ENCODE measurements around the gene EDAR.
A peak's percentile ranks its signal among the peaks of the same experiment; 100 is the strongest.

Gene EDAR

DNA sequence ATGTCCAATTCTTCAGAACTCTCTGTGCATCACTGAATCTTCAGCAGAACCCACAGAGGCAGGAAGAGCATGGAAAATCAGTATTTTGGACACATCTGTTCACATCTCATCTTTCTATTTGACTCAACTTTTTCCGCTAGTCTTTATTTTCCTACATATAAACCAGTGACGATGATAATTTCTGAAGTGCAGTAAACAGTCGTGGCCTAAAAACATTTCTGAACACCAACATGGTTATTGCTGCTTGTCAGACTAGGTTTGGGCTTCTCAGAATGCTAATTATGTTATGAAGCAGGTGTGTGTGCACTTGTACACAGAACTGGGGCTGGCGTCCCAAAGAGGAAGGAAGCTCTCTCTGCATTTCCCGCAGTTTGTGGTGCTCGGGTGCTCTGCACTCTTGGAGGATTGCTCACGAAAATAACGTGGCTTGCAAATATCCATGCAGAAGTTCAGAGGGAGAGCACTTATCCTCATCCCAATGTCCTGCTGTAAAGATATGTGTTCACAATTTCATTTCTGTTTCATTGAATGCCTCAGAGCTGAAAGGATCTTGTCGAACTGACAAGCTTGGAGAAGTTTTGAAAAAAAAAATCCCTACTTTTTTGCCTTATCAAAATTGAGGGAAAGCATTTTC is 50.8 kb downstream of the EDAR start:
- no peak for DNase-seq

DNA sequence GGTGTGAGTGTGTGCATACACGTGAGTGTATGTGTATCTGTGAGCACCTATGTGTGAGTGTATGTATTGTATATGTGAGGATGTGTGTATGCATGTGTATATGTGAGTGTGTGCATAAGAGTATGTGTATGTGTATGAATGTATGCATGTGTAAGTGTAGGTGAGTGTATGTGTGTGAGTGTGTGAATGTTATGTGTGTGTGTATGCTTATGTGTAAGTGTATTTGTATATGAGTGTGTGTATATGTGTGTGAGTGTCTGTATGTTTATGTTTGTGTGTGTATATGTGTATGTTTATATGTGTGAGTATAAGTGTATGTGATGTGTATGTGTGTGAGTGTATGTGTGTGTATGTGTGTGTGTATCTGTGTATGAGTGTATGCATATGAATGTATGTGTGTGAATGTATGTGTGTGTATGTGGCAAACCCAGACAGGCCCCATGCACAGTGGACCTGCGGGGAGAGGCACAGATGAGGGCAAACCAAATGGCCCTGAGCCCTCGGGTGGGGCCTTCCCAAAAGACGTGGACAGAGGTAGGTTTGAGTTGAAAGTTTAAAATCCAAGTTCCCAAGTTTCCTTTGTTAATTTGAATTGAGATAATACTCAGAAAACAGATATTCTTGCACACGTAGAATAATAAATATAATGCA is 51.5 kb downstream of the EDAR start:
- DNase-seq, result no peak

DNA sequence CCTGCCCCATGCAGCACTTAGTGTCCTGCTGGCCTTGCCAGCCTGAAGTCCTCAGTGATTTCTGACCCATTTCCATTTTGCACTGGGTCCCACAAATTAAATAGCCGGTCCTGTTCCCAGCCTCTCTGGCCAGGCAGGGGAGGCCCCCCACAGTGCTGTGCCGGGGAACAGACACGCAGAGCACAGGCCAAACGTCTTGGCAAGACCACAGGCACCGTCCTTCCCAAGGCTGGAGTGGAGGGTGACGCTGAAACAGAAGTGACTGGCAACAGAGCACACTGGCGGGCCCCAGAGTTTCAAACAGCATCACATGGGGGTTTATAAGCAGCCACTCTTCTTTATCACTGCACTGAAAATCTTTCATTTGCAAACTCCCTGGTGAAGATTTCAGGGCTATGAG is 52.2 kb downstream of the EDAR start:
- no peak for DNase-seq

DNA sequence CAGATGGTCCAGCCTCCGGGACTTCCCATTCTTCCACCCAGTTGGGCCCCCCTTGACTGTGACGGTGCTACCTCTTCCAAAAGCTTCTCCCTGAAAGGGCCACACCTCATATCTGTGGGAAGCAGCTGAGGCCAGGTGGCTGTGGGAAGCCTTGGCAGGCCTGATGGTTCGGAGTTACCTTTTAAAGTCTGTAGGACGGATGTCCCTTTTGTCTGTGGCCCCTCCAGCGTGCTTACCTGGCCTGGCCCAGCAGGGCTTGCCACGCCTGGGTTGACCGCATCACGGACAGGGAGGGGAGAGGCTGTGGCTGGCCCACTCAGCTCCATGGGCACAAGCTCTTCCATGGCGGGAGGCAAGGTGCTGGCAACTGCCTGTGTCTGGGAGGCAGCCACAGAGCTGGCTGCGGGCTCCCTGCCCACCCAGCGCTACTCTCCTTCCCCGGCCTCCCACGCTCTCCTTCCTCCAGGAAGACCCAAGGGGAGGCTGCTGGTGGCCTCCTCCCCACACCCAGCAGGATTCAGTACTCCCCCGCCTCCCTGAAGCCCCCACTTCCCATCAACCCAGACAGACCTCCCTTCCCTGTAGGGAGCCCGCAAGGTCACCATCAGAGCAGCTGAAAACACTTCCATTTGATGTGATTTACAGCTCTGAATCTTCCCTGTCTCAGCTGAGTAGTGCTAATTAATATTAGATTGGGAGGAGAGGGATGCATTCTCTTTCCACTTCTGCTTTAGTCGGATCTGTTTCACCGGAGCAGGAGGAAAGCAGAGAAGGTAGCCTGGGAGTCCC is 52.8 kb downstream of the EDAR start:
- DNase-seq, result no peak

DNA sequence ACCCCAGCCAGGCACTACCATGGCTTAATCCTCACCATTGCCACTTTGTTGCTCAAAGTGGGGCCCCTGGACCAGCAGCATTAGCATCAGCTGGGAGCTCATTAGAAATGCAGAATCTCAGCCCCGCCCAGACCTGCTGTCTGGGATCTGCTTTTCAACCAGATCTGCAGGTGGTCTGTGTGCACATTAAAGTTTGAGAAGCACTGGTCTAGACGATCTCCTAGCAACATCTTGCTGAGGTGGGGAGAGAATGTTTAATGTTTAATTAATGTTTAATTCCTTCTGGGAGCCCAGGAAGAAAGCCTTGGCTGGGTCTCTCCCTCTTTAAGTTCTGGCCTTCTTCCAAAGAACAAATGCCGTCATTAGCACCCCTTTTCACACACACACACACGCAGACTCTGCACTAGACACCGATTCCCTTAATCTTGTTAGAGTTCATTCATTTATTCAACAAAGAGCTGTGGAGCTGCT is 53.7 kb downstream of the EDAR start:
- DNase-seq, result no peak

DNA sequence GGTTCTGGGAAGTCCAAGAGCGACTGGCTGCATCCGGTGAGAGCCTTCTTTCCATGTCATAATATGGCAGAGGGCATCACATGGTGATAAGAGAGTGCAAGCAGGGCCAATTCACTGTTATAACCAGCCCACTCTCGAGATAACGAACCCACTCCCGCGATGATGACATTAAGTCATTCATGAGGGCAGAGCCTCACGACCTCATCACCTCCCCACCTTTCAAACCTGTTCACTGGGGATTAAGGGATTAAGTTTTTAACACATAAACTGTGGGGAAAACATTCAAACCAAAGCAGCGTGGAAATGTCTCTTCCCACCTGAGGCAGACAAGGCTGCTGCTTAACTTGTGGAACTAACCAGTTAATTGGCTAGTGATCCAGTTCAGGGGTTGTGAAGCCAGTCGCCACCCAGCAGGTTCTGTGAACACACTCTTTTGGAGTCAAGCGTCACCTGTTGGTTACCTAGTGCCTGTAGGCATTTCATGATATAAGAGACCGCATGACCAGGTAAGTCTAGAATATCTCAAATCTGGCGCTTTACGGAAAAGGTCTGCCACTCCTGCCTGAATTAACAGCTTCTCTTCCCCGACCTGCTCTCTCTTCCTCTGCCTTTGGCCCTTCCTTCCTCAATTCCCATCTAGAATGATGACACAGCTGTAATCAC is 54.3 kb downstream of the EDAR start:
- DNase-seq, result no peak

DNA sequence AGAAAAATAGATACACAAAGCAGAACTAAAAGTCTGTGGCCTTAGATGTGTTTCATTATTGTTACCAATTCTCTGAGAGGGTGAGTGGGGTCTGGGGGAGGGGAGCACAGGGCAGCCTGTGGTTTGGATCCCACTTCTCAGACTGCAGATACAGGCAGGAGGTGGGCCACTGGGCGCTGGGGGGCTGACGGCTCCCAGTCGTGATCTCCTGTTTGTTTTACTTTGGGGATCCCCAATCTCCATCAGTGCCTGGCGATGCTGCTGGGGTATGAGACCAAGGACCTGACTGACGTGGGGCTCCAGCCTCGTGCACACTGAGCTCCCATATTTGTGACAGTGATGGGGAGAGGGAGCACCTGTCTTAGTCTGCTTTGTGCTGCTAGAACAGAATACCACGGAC is 54.9 kb downstream of the EDAR start:
- no peak for DNase-seq

DNA sequence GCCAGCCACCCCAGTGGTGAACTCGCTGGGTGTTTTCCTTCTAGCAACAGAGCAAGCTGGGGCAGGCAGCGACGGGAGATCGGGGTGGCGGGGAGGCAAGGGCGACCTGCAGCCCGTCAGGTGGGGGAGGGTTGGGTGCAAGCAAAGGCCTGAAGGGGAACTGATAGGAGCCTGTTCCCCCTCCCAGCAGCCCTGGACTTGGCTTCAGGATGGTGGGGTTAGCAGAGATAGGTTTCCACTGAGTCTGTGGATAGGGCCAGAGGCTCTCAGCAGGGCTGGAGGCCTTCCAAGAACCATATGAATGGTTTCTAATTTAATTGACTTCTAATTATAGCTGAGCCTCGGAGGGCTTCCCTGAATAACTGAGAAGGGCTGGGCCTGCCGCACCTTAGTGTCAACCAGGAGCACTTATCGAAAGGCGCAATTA is 55.3 kb downstream of the EDAR start:
- no peak for DNase-seq

DNA sequence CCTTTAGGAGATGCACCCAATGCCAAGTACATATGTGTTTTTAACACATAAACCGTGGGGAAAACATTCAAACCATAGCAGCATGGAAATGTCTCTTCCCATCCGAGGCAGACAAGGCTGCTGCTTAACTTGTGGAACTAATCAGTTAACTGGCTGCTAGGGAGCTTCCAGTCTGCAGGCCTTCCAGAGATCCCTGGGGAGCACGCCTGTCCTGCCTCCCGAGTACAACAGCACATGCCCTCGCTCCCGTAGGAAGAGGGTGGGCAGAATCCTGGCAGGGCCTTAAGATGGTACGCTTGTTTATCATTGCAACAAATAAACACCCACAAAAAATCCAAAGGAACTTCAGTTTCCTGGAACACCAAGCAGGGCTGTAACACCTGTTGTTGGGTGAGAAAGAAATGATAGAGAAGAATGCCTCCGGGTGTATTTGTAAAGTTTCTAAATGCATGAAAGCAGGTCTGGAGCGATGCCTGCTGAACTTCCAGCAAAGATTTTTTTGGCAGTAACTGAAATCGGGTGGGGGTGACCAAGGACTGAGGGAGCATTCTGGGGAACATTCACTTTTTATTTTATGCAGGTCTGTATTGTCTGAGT is 56.2 kb downstream of the EDAR start:
- no peak for DNase-seq

DNA sequence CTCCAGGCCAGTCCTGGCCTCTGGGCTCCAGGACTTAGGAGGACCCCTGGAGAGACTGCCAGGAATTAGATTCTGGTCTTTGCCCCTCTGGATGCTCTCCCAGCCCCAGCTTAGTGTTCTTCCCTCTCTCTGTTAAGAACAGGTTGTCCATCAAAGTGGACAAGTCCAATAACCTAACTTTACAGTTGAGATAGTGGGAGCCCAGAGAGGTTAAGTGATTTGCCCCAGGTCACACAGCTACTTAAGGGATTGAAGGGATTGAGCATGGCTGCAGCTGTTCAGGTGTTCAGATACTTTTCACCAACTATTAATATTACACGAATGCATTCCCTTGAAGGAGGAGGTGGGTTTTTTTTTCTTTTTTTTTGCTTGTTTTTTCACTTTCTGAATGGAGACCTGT is 57.6 kb downstream of the EDAR start:
- DNase-seq, result no peak

DNA sequence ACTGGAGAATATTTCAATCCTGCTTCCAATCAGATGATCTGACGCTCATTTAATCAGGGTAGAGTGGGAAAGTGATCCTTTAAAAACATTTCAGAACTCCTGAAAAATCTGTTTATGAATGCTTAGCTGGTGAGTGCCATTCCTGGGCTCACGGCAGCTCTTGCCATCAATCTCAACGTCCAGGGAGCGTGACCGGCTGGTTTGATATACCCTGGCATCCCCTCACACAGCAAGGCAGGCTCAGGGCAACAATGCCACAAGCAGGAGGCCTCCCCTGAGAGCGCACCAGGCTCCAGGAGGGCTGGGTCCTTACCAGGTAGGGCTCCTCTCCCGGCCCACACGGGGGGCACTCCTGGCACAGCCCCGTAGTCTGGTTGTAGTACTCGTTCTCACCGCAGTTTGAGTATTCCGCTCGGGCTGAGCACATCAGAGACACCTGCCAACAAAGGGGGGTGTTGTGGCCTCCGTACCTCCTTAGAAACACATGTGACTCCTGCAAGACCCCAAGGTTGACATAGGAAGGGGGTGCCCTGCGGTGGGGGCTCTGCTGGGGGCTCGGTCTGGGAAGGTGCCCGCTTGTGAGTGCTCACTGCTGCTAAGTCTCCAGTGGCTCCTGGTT is 59.1 kb downstream of the EDAR start:
- no peak for DNase-seq

DNA sequence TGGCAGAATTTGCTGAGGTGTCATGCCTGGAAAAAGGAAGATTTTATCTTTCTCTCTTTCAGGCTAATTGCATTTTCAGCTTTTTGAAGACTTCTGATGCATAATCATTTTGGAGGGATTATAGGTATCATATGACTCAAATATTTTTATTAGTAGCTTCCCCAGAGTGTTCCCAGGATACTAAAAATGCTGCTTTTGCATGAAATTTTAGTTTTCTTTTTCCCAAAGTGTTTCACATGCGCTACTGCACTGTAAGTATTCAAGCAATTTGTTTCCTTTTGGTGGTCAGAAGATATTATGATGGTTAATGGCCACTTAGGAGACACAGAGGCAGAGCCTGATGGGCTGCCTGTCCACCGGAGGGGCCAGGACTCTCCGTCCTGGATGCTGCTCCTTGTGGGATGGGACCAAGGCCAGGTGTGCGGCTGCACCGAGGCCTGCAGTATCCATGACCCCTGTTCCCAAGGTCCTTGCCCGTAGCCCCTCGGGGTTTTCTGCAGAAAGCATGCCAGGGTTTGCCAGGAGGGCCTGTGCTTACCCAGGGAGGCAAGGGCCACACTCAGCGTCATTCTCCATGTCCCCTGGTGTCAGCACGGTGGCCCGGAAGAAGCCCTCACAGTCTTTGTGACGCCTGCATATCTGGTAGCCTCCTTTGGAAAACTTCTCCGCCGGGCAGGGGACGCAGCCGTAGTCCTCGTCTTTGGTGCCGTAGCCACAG is 60.2 kb downstream of the EDAR start:
- DNase-seq, result no peak

DNA sequence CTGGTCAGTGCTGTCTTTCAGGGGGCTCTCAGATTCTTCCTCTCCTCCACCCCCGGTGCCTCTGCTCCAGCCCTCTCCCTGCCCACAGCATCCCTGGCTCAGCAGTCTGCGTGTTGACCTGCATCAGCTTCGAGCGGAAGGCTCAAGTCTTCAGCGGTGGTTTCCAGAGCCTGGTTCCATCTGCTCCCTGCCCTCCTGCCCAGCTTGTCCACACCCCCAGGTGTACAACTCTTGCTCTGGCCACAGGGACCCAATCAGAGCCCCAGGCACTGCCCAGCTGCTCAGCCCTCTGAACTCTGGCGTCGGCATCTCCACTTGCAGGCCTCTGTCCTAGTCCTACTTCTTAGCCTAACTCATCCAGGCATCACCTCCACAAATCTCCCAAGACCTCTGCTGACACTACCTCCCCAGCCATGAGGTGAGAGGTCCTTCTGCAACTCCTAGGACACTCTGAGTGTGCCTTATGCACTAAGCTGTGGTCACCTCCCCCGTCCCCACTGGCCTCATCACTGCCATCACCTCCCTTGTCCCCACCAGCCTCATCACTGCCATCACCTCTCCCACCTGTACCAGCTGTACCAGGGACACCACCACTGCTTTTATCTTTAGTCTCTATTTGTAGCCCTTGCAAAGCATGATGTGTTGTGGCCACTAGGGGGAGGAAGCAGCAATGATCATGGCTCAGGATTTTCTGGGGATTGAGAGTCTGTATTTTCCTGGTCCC is 60.9 kb downstream of the EDAR start:
- peak; percentile 7 for DNase-seq

DNA sequence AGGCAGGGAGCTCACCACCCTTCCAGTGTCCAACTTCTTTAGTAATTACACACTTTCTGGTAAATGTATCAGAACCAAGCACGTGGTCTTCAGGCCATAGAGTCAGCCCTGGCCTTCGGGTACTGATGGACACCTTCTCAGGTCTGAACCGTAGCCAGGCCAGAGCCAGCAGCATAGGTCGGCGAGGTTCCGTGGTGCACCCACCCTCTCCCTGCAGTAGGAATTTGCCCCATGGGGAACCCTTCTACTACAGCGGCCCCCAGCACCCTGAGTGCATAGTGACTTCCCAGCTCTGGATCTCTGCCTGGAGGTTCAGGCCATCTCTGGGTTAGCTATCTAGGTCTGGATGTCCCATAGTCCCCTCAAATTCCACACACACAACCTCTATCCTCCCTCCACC is 61.6 kb downstream of the EDAR start:
- no peak for DNase-seq

DNA sequence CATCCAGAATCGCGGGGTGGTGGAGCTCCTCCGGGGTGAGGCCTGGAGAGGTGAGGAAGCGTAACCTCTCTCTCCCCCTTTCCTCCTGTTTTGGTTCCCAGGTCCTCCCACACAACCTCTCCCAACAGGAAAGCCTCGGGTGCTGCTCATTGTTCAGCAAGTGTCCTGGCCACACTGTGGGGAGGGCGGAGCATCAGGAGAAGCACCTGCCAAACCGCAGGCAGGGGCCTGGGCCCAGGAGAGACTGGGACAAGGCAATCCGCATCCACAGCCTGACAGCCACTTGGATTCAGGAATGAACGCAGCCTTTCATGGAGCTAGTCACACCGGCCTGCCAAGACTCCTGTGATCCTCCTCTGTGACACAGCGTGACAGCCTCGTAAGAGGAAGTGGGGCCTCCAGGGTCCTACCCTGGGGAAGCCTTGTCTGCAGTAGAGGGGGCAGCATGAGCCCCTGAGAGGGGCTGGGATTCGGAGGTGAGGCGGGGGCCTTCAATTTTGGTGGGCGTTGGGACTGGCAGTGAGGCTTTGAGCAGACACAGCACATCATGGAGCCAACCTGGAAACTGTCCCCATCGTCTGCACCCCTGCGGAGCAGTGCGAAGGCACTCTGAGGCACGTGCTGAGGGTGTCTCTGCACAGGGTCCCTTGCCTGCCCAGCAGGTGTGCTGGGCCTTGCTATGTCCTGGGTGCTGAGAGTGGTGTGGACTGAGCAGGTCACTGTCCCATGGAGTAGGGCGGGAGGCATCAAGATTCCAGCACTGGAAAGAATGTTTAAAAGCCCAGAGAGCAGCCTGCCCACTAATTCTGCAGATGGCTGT is 62.2 kb downstream of the EDAR start:
- DNase-seq, result no peak

DNA sequence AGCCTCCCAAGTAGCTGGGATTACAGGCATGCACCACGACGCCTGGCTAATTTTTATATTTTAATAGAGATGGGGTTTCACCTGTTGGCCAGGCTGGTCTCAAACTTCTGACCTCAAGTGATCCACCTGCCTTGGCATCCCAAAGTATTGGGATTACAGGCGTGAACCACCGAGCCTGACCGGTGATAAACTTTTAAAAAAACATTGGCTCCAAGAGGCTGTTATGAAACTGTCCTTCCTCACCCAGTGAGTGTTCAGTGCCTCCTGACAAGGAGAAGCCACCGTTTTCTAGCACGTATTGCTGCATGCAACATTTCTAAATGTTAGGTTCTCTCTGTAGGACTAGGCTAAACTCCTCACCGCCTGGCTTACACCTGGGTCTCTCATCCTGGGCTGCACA is 63.3 kb downstream of the EDAR start:
- no peak for DNase-seq

DNA sequence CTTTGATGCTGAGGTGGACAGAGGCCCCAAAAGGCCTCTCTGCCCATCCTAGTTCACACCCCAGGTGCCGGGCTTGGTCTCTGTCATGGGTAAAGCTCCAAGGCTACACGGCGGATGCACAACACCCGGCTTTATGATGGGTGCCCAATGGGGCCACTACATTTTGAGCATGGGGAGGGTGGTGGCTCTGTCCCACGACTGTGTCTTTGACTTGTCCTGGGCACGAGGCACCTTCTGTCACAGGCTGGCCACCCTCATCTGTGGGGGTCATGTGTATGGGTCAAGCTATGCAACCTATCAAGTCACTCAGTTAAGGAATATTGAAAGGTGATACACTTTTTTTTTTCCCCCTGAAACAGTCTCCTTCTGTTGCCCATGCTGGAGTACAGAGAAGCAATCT is 63.7 kb downstream of the EDAR start:
- no peak for DNase-seq

DNA sequence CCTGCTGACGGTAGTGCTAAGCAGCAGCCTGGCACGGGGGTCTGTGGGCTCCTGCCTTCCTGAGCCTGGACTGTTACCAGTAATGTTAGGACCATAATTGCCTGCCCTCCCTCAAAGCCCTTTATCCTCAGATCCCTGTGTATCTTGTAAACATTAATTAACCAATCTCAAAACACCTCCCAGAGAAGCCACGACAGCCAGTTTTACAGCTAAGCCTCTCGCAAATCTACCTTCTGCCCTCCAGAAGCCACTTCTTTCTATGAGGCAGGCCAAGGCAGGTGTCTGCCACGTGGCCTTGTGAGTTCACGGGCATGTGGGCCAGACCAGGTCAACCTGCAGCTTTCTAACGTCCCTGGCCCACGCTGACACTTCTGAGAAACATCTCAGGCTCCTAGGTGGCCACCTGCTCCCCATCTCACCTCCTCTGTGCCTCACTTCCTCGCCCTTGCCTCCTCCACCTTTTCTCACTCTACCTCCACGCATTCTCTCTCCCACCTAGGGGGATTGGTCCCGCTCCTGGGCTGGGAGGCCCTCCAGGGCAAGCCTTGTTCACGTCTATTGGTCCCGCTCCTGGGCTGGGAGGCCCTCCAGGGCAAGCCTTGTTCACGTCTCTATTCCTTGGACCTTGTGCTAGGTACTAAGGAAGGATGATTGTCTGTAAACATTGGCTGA is 64.3 kb downstream of the EDAR start:
- DNase-seq, result no peak

DNA sequence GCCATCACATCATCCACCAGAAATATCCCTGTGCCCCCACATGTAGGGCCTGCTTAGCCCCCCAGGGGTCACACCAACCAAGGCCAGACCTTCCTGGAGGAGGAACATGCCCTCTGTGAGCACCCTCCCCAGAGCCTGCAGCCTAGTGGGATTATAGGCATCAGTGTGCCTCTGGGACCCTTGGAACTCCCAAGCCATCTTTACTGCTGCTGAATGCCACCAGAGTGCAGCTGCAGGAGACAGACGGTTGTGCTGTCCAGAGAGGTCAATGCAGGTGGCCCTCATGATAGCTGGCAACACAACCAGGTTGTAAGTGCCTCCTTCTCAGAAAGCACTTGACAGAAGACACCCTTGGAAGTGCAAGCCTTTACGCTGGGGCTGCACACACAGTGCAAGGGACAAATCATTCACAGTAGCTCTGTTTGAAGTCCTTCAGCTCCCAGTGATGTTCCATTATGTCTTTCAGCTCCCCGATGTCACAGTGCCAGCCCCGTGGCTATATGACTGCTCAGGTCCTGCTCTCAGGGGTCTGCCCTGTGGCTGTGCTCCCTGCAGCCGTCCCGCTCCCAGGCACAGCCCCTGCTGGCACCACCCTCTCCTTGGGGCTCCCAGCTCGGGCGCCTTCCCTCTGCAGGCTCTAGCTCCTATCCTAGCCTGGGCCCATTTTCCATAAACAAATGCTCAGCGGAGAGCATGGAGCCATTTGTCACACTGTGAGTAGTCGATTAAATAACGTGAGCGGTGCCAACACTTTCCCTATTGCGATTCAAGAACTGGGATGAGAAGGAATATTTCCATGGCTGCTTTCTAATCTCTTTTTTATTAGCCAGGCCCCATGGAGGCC is 65.1 kb downstream of the EDAR start:
- no peak for DNase-seq
